ENCODE measurements around the gene AKAP10. TPM values are rescaled to one million over a fixed set of nuclear protein-coding genes. Genes with fewer than 3 reads are reported as not detected.
"Not testable (repeated sequence)": the region's sequence is repeated elsewhere in the genome, so short reads cannot be mapped to it uniquely, and the experiment has no call there.

The AKAP10 gene
- total RNA-seq, 2 experiments from 2014 or later: 43.0 to 43.9 TPM

DNA sequence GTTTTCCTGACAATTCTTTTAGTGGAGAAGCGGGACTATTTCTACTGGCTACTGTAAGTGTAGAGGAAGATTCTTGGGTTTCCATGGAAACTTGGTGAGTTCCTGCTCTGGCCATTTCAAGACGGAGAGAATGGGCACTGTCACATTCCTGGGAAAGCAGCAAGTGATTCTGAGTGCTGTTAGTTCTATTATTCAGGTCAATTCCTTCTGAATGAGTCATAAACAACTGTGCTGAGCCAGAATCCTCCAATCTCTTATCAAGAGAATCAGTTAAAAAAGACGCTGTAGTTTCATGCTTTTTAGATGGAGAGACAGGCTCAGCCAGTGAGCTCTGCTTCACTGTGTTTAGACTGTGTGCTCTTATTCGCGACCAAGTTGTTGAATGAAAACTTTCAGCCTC is 19.6 kb downstream of the AKAP10 start:
- no peak overlapping the region for H3K27ac Mint-ChIP-seq
- H3K27me3 Mint-ChIP-seq: no peaks in the 10 kb centered on the region
- H3K4me1 Mint-ChIP-seq: peaks cover 32% of the 10 kb centered on the region
- ChIA-PET CTCF (no interaction called here), POLR2A (interaction anchor here (0.5 kb wide), 1 partner anchor 18 kb away, joined by 3 read pairs; no protein-coding TSS in a partner anchor)
- H3K9me3 Mint-ChIP-seq: peaks cover 3% of the 10 kb centered on the region
- no peak for DNase-seq
- peaks cover 57% of the 10 kb centered on the region for H3K36me3 Mint-ChIP-seq (ENCODE audit: low read depth)
- no peak overlapping the region for H3K4me3 Mint-ChIP-seq

DNA sequence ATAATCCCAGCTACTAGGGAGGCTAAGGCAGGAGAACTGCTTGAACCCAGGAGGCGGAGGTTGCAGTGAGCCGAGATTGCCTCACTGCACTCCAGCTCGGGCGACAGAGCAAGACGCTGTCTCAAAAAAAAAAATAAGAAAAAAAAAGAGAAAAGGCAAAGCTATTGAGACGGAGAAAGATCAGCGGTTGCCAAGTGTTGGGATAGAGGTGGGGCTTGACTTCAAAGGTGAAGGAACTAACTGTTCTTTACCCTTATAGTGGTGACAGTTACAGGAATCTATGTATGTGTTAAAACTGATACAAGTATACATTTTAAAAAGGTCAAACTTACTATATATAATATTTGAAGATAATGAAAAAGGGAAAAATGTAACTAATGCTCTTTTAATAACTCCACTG is 22.5 kb downstream of the AKAP10 start:
- peaks cover 3% of the 10 kb centered on the region for H3K9me3 Mint-ChIP-seq
- ChIA-PET POLR2A (no interaction called here), CTCF (no interaction called here)
- H3K4me1 Mint-ChIP-seq: peaks cover 32% of the 10 kb centered on the region
- H3K27me3 Mint-ChIP-seq: no peaks in the 10 kb centered on the region
- peak overlapping the region; percentile 31 for H3K27ac Mint-ChIP-seq
- H3K36me3 Mint-ChIP-seq (ENCODE audit: low read depth): peaks cover 58% of the 10 kb centered on the region
- no peak for DNase-seq
- no peak overlapping the region for H3K4me3 Mint-ChIP-seq

DNA sequence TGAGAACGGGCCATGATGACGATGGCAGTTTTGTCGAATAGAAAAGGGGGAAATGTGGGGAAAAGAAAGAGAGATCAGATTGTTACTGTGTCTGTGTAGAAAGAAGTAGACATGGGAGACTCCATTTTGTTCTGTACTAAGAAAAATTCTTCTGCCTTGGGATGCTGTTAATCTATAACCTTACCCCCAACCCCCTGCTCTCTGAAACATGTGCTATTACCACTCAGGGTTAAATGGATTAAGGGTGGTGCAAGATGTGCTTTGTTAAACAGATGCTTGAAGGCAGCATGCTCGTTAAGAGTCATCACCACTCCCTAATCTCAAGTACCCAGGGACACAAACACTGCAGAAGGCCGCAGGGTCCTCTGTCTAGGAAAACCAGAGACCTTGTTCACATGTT is 26.2 kb downstream of the AKAP10 start:
- CTCF ChIA-PET, H3K27me3 Mint-ChIP-seq, H3K4me3 Mint-ChIP-seq, H3K27ac Mint-ChIP-seq, H3K9me3 Mint-ChIP-seq, POLR2A ChIA-PET, DNase-seq: not testable (repeated sequence)
- Mint-ChIP-seq H3K36me3 (ENCODE audit: low read depth) (peaks cover 59% of the 10 kb centered on the region), H3K4me1 (peaks cover 32% of the 10 kb centered on the region)

DNA sequence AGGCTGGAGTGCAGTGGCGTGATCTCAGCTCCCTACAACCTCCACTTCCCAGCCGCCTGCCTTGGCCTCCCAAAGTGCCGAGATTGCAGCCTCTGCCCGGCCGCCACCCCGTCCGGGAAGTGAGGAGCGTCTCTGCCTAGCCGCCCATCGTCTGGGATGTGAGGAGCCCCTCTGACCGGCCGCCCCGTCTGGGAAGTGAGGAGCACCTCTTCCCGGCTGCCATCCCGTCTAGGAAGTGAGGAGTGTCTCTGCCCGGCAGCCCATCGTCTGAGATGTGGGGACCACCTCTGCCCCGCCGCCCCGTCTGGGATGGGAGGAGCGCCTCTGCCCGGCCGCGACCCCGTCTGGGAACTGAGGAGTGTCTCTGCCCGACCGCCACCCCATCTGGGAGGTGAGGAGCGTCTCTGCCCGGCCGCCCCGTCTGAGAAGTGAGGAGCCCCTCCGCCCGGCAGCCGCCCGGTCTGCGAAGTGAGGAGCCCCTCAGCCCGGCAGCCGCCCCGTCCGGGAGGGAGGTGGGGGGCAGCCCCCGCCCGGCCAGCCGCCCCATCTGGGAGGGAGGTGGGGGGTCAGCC is 26.9 kb downstream of the AKAP10 start:
- Mint-ChIP-seq H3K36me3 (ENCODE audit: low read depth) (peaks cover 53% of the 10 kb centered on the region), H3K4me1 (peaks cover 27% of the 10 kb centered on the region)
- H3K27ac Mint-ChIP-seq, H3K9me3 Mint-ChIP-seq, DNase-seq, H3K27me3 Mint-ChIP-seq, H3K4me3 Mint-ChIP-seq, POLR2A ChIA-PET: not testable (repeated sequence)
- CTCF ChIA-PET: interaction anchor here (0.6 kb wide), 1 partner anchor 97 kb away, joined by 4 read pairs; no protein-coding TSS in a partner anchor

DNA sequence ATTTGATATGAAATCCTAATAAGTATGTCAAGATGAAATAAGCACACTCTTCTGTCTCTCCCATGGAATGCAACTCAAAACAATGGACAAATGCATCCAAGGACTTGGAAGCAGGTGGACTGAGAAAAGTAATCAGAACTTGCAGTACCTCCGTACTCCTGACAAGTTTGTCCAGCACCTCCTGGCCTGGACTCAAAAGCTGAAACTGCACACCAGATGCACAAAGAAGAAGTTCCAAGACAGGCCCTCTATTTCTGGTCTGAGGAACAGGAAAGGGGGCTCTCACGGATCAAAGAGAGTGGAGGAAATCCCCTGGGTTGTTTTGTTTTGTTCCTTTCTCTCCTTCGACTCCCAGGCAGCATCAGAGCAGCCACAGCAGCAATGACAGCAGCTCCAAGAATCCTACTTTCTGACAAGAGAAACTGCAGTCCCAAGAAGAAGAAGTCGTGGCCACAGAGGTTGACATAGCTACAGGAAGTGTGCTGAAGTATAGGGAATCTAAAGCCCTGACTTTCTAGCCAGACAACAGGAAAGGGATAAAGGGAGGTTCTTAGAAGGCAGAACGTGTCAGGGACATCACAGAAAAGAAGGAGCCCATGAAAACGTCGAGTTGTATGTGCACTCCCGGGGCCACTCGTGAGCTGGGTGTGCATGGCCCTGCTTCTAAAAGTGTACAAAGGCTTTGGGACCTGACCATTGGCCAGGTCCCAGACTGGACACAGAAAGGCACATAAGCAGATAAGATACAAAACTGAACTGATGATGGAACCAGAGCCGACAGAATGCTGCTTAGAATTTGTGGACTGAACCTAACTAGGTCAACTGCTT is 29.3 kb downstream of the AKAP10 start:
- no peak for DNase-seq
- Mint-ChIP-seq H3K4me1 (peaks cover 29% of the 10 kb centered on the region), H3K27ac (peak overlapping the region; percentile 37)

DNA sequence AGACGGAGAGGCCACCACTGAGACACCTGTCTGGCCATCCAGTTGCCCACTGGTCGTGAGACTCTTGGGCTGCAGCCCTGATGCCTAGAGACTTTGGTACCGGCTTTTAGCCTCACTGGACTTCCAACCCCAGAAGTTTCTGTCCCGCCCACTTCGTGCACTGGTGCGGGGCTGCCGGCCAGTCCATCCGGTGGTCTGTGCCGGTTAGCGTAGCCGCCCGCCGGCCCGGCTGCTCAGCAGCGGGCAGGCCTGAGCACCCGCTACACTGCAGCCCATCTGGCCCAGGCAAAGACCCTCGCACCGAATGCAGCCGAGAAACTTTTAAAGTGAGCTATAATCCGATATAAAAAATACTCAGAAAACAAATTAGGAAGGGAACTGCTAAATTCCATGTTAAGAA is 30.7 kb downstream of the AKAP10 start:
- Mint-ChIP-seq H3K27ac (no peak overlapping the region), H3K4me1 (peaks cover 26% of the 10 kb centered on the region), H3K27me3 (no peaks in the 10 kb centered on the region), H3K36me3 (ENCODE audit: low read depth) (peaks cover 49% of the 10 kb centered on the region), H3K9me3 (no peaks in the 10 kb centered on the region), H3K4me3 (no peak overlapping the region)
- CTCF ChIA-PET: no interaction called here
- no peak for DNase-seq
- POLR2A ChIA-PET: no interaction called here

More for the DNA sequence above, 29.3 kb downstream of the AKAP10 start:
- ChIA-PET CTCF (no interaction called here), POLR2A (no interaction called here)
- Mint-ChIP-seq H3K4me3 (no peak overlapping the region), H3K27me3 (no peaks in the 10 kb centered on the region), H3K36me3 (ENCODE audit: low read depth) (peaks cover 47% of the 10 kb centered on the region), H3K9me3 (no peaks in the 10 kb centered on the region)

DNA sequence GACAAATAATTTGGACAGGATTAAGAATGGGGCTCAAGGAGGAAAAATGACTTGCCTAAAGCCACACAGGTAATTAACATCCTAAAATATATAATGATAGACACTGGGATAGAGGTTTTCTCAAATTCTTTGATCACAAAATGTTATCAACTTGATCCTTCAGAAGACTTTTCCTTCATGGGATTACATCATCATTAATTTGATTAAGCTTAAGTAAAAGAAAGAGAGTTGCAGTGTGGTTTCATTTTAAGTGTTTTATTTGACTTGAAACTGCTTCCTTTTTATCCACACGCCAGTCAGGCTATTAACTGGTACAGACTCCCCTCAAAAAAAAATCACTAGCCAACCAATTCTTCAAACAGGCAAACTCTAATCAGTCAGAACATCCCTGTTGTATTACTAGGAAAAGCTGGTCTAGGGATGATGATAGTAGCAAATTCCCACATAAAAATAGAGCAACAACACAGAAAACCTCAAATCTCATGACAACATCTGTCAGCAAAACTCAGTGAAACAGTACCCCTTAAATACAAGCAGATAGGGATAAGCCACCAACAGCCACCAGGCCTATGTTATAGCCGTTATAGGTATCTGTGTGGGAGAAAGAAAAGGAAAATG is 32.5 kb downstream of the AKAP10 start:
- no peak overlapping the region for H3K27ac Mint-ChIP-seq
- no peaks in the 10 kb centered on the region for H3K9me3 Mint-ChIP-seq
- peaks cover 51% of the 10 kb centered on the region for H3K36me3 Mint-ChIP-seq (ENCODE audit: low read depth)
- H3K27me3 Mint-ChIP-seq: no peaks in the 10 kb centered on the region
- DNase-seq: no peak
- H3K4me1 Mint-ChIP-seq: peaks cover 28% of the 10 kb centered on the region
- CTCF ChIA-PET: no interaction called here
- POLR2A ChIA-PET: no interaction called here
- H3K4me3 Mint-ChIP-seq: no peak overlapping the region

DNA sequence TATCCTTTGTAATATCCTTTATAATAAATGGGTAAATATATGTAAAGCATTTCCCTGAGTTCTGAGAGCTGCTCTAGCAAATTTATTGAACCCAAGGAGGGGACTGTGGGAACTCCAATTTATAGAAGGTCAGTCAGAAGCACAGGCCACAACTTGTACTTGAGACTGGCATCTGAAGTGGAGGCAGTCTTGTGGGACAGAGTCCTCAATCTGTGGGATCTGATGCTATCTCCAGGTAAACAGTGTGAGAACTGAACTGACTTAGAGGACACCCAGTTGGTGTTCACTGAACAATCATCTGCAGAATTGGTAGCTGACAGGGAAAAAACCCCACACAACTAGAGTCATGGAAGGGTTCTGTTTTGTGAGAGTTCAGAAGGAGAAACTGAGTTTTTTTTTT is 34.0 kb downstream of the AKAP10 start:
- Mint-ChIP-seq H3K4me3 (no peak overlapping the region), H3K36me3 (ENCODE audit: low read depth) (peaks cover 58% of the 10 kb centered on the region), H3K9me3 (no peaks in the 10 kb centered on the region), H3K4me1 (peaks cover 21% of the 10 kb centered on the region), H3K27ac (no peak overlapping the region), H3K27me3 (no peaks in the 10 kb centered on the region)
- CTCF ChIA-PET: no interaction called here
- POLR2A ChIA-PET: interaction anchor here (1.0 kb wide), 1 partner anchor 34 kb away, joined by 4 read pairs; the partner anchor contains the start of gene AKAP10
- no peak for DNase-seq

DNA sequence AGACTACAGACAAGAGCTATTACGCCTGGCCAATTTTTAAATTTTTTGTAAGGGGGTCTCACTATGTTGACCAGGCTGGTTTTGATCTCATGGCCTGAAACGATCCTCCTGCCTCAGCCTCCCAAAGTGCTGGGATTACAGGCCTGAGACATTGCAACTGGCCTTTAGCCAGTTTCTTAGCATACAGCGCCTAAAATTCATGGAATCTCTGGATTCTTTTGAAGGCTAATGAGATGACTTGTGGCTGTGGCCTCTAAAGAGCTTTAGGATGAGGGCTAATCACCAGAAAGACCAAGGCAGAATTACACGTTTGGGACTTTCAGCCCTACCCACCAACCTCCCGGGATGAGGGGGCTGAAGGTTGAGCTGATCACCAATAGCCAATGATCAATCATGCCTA is 34.6 kb downstream of the AKAP10 start:
- no peaks in the 10 kb centered on the region for H3K27me3 Mint-ChIP-seq
- CTCF ChIA-PET: no interaction called here
- peaks cover 15% of the 10 kb centered on the region for H3K4me1 Mint-ChIP-seq
- H3K36me3 Mint-ChIP-seq (ENCODE audit: low read depth): peaks cover 55% of the 10 kb centered on the region
- POLR2A ChIA-PET: no interaction called here
- H3K9me3 Mint-ChIP-seq: no peaks in the 10 kb centered on the region
- H3K4me3 Mint-ChIP-seq: no peak overlapping the region
- no peak overlapping the region for H3K27ac Mint-ChIP-seq
- no peak for DNase-seq

DNA sequence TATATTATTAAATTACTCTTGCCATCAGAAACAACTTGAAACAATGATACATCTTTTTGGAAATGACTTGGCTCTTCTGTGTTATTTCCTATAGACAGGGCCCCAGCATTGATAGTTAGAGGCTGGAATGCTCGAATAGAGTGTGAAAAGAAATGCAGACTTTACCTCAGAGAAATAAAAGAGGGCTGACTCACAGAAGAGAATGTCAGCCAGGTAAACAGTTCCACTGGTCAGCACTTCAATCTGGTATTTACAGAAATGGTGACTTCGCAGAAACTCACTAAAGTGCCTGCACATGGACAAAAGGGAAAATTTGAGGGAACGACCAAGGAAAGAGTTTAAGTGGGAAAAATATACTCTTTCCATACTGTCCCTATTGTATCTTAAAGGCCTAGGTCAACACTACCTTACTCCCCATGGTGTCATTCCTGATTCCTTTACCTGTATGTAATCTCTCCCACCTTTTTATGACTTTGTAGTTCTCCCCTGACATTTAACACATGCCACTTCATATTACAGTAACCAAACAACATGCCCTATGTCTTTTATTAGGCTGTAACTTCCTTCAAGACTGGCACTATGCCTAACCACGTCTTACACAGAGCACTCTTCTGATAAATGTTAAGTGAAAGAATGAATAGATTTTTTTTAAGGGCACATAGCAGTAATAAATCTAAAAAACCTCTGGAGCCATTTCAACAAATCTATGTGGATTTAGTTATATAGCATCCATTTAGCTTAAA is 36.7 kb downstream of the AKAP10 start:
- Mint-ChIP-seq H3K4me3 (no peak overlapping the region), H3K4me1 (peaks cover 14% of the 10 kb centered on the region), H3K36me3 (ENCODE audit: low read depth) (peaks cover 60% of the 10 kb centered on the region), H3K27ac (no peak overlapping the region), H3K27me3 (no peaks in the 10 kb centered on the region), H3K9me3 (no peaks in the 10 kb centered on the region)
- CTCF ChIA-PET: no interaction called here
- DNase-seq: no peak
- POLR2A ChIA-PET: no interaction called here

DNA sequence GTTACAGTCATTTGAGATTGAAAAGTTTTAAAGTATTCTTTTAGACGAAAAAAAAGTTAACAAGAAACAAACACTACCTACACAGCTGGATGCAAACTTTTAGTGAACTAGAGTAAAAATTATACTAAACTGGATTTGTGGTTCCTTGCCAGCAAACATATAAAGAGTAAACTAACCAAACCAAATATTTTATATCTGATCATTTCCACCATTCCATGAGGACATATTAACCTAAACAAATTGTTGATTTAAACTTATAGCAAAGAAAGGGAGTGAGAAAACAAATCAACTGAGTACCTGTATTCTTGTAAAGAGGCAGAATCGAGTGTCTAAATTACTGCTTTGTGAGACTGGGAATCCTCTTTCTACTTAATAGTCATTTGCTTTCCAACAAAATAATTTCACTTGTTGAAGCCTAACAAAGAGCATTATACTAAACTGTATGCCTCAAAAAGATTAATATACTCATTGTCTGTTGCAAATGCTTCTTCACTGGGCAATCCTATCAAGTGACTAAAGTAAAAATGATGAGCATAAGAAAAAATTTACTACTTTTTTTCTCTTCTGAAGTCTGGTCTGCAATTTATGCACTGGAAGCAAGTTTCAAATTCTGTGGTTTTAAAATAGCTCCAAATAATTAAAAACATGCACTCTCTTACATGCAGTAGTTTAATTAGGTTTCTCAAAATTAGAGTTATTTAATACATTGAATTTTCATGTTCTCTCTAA is 37.5 kb downstream of the AKAP10 start:
- Mint-ChIP-seq H3K4me1 (peaks cover 10% of the 10 kb centered on the region), H3K36me3 (ENCODE audit: low read depth) (peaks cover 58% of the 10 kb centered on the region), H3K27me3 (no peaks in the 10 kb centered on the region), H3K4me3 (no peak overlapping the region), H3K9me3 (no peaks in the 10 kb centered on the region), H3K27ac (no peak overlapping the region)
- ChIA-PET POLR2A (no interaction called here), CTCF (no interaction called here)
- DNase-seq: no peak

DNA sequence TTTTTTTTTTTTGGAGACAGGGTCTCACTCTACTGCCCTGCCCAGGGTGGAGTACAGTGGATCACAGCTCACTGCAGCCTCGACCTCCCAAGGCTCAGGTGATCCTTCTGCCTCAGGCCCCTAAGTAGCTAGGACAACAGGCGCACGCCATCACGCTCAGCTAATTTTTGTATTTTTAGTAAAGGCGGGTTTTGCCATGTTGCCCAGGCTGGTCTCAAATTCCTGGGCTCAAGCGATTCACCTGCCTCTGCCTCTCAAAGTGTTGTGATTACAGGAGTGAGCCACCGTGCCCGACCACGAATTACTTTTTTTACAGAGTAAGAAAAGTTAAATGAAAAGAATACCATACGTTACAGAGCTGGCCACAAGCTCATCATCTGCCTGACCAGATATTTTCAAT is 38.9 kb downstream of the AKAP10 start:
- no peaks in the 10 kb centered on the region for H3K27me3 Mint-ChIP-seq
- ChIA-PET POLR2A (no interaction called here), CTCF (interaction anchor here (0.9 kb wide), 2 partner anchors 54 to 71 kb away, joined by 3 to 4 read pairs; partner anchors contain the start of gene ULK2)
- H3K4me1 Mint-ChIP-seq: peaks cover 5% of the 10 kb centered on the region
- no peak for DNase-seq
- H3K9me3 Mint-ChIP-seq: no peaks in the 10 kb centered on the region
- no peak overlapping the region for H3K4me3 Mint-ChIP-seq
- no peak overlapping the region for H3K27ac Mint-ChIP-seq
- peaks cover 60% of the 10 kb centered on the region for H3K36me3 Mint-ChIP-seq (ENCODE audit: low read depth)

All from activated CD4-positive, alpha-beta memory T cell treated with anti-CD3 and anti-CD28 coated beads, Interleukin-2, amount 10 ng/mL, durations not matched to agents 7 days and 5 days (primary cell).